Measurements from ENCODE around the gene SLC35E2B. TPM values are rescaled to one million over a fixed set of nuclear protein-coding genes. Genes with fewer than 3 reads are reported as not detected.

Gene SLC35E2B
- total RNA-seq, 1 donor: 38.4 TPM

DNA sequence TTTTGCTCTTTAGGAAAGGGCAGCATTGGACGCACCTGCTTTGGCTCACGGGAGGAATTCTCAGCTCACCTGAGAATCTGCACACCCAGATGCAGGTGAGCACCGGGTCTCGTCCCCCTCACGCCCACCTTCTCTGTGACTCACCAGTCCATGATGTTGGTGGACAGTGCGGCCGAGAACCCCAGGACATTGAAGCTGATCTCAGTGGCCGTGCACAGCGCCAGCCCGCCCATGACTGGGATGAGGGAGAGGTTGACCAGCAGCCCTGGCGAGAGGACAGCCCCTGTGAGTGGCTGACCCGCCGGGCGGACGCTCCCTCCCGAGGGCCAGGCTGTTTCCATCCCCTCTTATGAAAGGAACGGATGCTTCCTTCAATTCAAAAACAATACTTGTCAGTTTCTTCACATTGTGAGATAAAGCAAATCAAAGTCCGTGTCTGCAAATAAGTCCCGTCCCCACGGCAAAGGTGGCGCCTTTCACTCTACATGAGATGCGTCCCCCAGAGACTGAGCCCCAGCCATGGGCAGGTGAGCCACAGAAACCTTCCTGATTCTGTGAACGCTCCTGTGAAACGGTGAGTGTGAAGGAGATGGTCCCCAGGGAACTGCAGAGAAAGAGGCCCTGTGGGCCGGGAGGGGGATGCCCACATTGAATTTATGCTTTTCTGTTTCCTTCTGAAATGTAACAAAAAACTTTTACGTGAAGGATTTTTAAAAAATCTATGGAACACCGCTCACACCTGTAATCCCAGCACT, 21.1 kb downstream of the SLC35E2B start:
- TF ChIP-seq, protein P1, sequence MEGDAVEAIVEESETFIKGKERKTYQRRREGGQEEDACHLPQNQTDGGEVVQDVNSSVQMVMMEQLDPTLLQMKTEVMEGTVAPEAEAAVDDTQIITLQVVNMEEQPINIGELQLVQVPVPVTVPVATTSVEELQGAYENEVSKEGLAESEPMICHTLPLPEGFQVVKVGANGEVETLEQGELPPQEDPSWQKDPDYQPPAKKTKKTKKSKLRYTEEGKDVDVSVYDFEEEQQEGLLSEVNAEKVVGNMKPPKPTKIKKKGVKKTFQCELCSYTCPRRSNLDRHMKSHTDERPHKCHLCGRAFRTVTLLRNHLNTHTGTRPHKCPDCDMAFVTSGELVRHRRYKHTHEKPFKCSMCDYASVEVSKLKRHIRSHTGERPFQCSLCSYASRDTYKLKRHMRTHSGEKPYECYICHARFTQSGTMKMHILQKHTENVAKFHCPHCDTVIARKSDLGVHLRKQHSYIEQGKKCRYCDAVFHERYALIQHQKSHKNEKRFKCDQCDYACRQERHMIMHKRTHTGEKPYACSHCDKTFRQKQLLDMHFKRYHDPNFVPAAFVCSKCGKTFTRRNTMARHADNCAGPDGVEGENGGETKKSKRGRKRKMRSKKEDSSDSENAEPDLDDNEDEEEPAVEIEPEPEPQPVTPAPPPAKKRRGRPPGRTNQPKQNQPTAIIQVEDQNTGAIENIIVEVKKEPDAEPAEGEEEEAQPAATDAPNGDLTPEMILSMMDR (IDR thresholded peaks at IDR 0.05; ENCODE audit: extremely low read depth, low read depth, low read length): no peak
- Histone ChIP-seq H3K36me3 (ENCODE audit: insufficient read depth, low read length) (peaks cover 30% of the 10 kb centered on the region), H3K4me2 (ENCODE audit: insufficient read depth, low read length) (no peak overlapping the region), H3K4me1 (ENCODE audit: insufficient read depth, low read length) (no peaks in the 10 kb centered on the region), H3K27ac (ENCODE audit: low read depth, low read length) (no peak overlapping the region), H3K79me2 (ENCODE audit: insufficient read depth, low read length) (no peaks in the 10 kb centered on the region), H3K9me3 (ENCODE audit: low read depth, low read length) (no peaks in the 10 kb centered on the region), H3K4me3 (ENCODE audit: insufficient read depth, low read length) (no peak overlapping the region), H2AFZ (ENCODE audit: low read length) (no peak overlapping the region), H4K20me1 (ENCODE audit: insufficient read depth, low read length) (no peaks in the 10 kb centered on the region), H3K27me3 (ENCODE audit: insufficient read depth, low read length) (no peaks in the 10 kb centered on the region)
- DNase-seq (ENCODE audit: insufficient read length, low spot score, missing footprints): peak; percentile 50

DNA sequence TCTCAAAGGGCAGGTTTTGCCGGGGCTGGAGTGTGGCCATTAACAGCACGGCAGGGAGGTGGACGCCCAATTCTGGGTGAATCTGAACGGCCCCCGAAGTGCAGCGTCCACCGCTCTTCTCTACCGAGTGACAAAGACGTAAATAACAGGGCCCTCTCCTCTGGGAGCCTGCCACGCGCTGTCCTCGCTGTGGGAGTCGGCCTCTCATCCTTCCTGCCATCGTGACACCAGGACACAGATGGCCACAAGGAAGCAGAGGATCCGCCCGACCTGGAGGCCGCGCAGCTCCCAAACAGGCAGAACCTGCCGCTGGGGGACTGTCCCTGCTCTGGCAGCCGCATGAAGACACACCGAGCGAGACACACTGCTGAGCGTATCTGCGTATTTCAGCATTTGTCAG, 21.7 kb downstream of the SLC35E2B start:
- no peak overlapping the region for H3K4me2 ChIP-seq (ENCODE audit: insufficient read depth, low read length)
- DNase-seq (ENCODE audit: insufficient read length, low spot score, missing footprints): no peak
- H3K79me2 ChIP-seq (ENCODE audit: insufficient read depth, low read length): no peaks in the 10 kb centered on the region
- H3K27ac ChIP-seq (ENCODE audit: low read depth, low read length): no peak overlapping the region
- H4K20me1 ChIP-seq (ENCODE audit: insufficient read depth, low read length): no peaks in the 10 kb centered on the region
- H3K4me3 ChIP-seq (ENCODE audit: insufficient read depth, low read length): no peak overlapping the region
- H3K27me3 ChIP-seq (ENCODE audit: insufficient read depth, low read length): no peaks in the 10 kb centered on the region
- no peaks in the 10 kb centered on the region for H3K9me3 ChIP-seq (ENCODE audit: low read depth, low read length)
- H2AFZ ChIP-seq (ENCODE audit: low read length): no peak overlapping the region
- H3K4me1 ChIP-seq (ENCODE audit: insufficient read depth, low read length): no peaks in the 10 kb centered on the region
- peaks cover 32% of the 10 kb centered on the region for H3K36me3 ChIP-seq (ENCODE audit: insufficient read depth, low read length)
- TF ChIP-seq, protein P1 (IDR thresholded peaks at IDR 0.05; ENCODE audit: extremely low read depth, low read depth, low read length): no peak

DNA sequence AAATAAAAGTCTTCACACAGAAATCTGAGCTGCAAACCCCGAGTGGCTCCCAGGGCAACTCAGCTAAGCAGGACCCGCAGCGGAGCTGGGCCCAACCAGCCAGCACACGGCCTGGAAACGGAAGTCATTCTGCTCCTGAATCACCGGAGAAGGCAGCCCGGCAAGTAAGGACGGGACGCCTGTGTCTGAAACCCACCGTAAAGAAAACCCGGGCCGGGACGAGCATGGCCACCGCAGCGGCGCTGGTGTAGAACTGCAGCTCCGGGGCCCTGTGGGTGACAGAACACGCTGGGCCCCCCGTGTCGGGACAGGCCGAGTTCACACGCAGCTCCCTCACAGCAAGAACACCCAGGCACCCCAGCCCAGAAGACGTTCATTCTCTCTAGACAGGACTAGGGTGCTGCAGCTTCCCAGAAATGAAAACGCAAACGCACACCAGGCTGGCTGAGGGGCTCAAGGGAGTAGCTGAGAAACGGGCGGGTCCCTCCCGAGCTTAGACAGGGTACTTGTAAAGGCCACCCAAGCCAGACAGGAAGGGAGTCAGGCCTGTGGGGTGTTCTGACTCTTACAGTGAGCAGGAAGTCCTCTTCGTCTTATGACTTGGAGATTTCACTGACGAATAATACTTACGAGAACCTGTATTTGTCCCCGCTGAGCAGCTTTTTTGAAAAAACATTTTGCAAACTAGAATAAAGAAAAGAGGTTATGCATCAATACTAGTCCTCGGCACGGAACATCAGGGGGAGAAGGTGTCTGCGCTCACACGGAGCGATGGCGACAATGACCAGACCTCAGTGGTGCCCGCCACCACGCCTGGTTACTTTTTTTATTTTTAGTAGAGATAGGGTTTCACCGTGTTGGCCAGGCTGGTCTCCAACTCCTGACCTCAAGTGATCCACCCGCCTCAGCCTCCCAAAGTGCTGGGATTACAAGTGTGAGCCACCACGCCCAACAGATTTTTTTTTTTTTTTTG, 22.8 kb downstream of the SLC35E2B start:
- Histone ChIP-seq H3K4me2 (ENCODE audit: insufficient read depth, low read length) (no peak overlapping the region), H2AFZ (ENCODE audit: low read length) (no peak overlapping the region), H3K27ac (ENCODE audit: low read depth, low read length) (no peak overlapping the region), H3K4me1 (ENCODE audit: insufficient read depth, low read length) (no peaks in the 10 kb centered on the region), H3K27me3 (ENCODE audit: insufficient read depth, low read length) (no peaks in the 10 kb centered on the region), H3K4me3 (ENCODE audit: insufficient read depth, low read length) (no peak overlapping the region), H4K20me1 (ENCODE audit: insufficient read depth, low read length) (no peaks in the 10 kb centered on the region), H3K36me3 (ENCODE audit: insufficient read depth, low read length) (peaks cover 43% of the 10 kb centered on the region), H3K79me2 (ENCODE audit: insufficient read depth, low read length) (no peaks in the 10 kb centered on the region), H3K9me3 (ENCODE audit: low read depth, low read length) (no peaks in the 10 kb centered on the region)
- TF ChIP-seq, protein P1 (IDR thresholded peaks at IDR 0.05; ENCODE audit: extremely low read depth, low read depth, low read length): no peak
- DNase-seq (ENCODE audit: insufficient read length, low spot score, missing footprints): peak; percentile 63

DNA sequence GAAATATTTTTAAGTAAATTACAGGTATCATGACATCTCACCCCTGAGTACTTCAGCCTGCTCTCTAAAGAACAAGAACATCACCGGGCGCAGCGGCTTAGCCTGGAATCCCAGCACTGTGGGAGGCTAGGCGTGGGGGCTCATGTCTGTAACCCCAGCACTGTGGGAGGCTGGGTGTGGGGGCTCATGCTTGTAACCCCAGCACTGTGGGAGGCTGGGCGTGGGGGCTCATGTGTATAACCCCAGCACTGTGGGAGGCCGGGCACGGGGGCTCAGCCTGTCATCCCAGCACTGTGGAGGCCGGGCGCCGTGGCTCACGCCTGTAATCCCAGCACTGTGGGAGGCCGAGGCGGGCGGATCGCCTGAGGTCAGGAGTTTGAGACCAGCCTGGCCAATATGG, 26.1 kb downstream of the SLC35E2B start:
- peaks cover 4% of the 10 kb centered on the region for H3K4me1 ChIP-seq (ENCODE audit: insufficient read depth, low read length)
- no peak overlapping the region for H2AFZ ChIP-seq (ENCODE audit: low read length)
- TF ChIP-seq, protein P1 (IDR thresholded peaks at IDR 0.05; ENCODE audit: extremely low read depth, low read depth, low read length): no peak
- H4K20me1 ChIP-seq (ENCODE audit: insufficient read depth, low read length): no peaks in the 10 kb centered on the region
- H3K36me3 ChIP-seq (ENCODE audit: insufficient read depth, low read length): peaks cover 32% of the 10 kb centered on the region
- H3K27me3 ChIP-seq (ENCODE audit: insufficient read depth, low read length): no peaks in the 10 kb centered on the region
- H3K79me2 ChIP-seq (ENCODE audit: insufficient read depth, low read length): no peaks in the 10 kb centered on the region
- no peaks in the 10 kb centered on the region for H3K9me3 ChIP-seq (ENCODE audit: low read depth, low read length)
- no peak overlapping the region for H3K4me3 ChIP-seq (ENCODE audit: insufficient read depth, low read length)
- no peak overlapping the region for H3K4me2 ChIP-seq (ENCODE audit: insufficient read depth, low read length)
- no peak overlapping the region for H3K27ac ChIP-seq (ENCODE audit: low read depth, low read length)
- no peak for DNase-seq (ENCODE audit: insufficient read length, low spot score, missing footprints)

All from osteoblast (primary cell).